GM12878 (cell line): ENCODE measurements around the gene GLTP. TPM values are rescaled to one million over a fixed set of nuclear protein-coding genes. Genes with fewer than 3 reads are reported as not detected.

Experiments used
- ASH2L ChIP-seq: fragments of 300-600, 200-600 bp; sonication (generic); IDR thresholded peaks from 2 replicates; pipeline ENCODE4 v1.6.1; 2017; ENCODE audit warnings: low read depth, mild to moderate bottlenecking, borderline replicate concordance
- BCL11A ChIP-seq: IDR thresholded peaks from 2 replicates; pipeline ENCODE4 v1.6.1; 2011; ENCODE audit warnings: low read depth, low read length
- CREB1 ChIP-seq: IDR thresholded peaks from 2 replicates; pipeline ENCODE4 v1.6.1; 2012; ENCODE audit warnings: low read depth, mild to moderate bottlenecking, inconsistent platforms
- EGR1 ChIP-seq, 2 experiments: IDR thresholded peaks; 1 replicate in 1 of 2; 2 replicates in 1 of 2; pipeline ENCODE4 v1.6.1; 2011 to 2012; ENCODE audit warnings: low read depth in 2 of 2, low read length in 2 of 2, borderline replicate concordance in 1 of 2, mild to moderate bottlenecking in 1 of 2, moderate library complexity in 1 of 2
- EP300 ChIP-seq, 2 experiments: fragments of 150-350 bp in 1 of 2; IDR thresholded peaks; 2 replicates each; pipeline ENCODE4 v1.6.1; 2011 to 2012; ENCODE audit warnings: low read depth in 2 of 2, low read length in 2 of 2, borderline replicate concordance in 1 of 2, improper control_type of control experiment in 1 of 2, inconsistent platforms in 1 of 2; ENCODE audit not compliant: control insufficient read depth in 1 of 2
- HDGF ChIP-seq: fragments of 450-650 bp; IDR thresholded peaks from 2 replicates; pipeline ENCODE4 v1.6.1; 2016; ENCODE audit warnings: antibody characterized with exemption
- IKZF1 ChIP-seq: fragments of 450-650 bp; conservative IDR thresholded peaks from 2 replicates; pipeline ENCODE4 v1.6.1; 2017; ENCODE audit warnings: antibody characterized with exemption, mild to moderate bottlenecking
- IRF3 ChIP-seq: fragments of 450-650 bp; IDR thresholded peaks from 2 replicates; pipeline ENCODE4 v1.6.1; 2014; ENCODE audit warnings: mild to moderate bottlenecking
- LARP7 ChIP-seq: fragments of 450-650 bp; IDR thresholded peaks from 2 replicates; pipeline ENCODE4 v1.6.1; 2017; ENCODE audit warnings: mild to moderate bottlenecking
- MLLT1 ChIP-seq: fragments of 450-650 bp; IDR thresholded peaks from 2 replicates; pipeline ENCODE4 v1.6.1; 2016; ENCODE audit warnings: mild to moderate bottlenecking
- MTA3 ChIP-seq: IDR thresholded peaks from 2 replicates; pipeline ENCODE4 v1.6.1; 2012; ENCODE audit warnings: low read length, inconsistent platforms, borderline replicate concordance
- NFYB ChIP-seq: IDR thresholded peaks from 2 replicates; pipeline ENCODE4 v1.6.1; 2011; ENCODE audit warnings: low read depth, mild to moderate bottlenecking, low read length, improper control_type of control experiment, moderate library complexity; ENCODE audit not compliant: insufficient read depth
- NR2C1 ChIP-seq: fragments of 450-650 bp; IDR thresholded peaks from 2 replicates; pipeline ENCODE4 v1.6.1; 2017; ENCODE audit warnings: antibody characterized with exemption, mild to moderate bottlenecking, moderate library complexity
- NR2F1 ChIP-seq: fragments of 450-650 bp; conservative IDR thresholded peaks from 2 replicates; pipeline ENCODE4 v1.6.1; 2017; ENCODE audit warnings: mild to moderate bottlenecking
- POLR2A ChIP-seq: IDR thresholded peaks from 2 replicates; pipeline ENCODE4 v1.6.1; 2011; ENCODE audit warnings: low read depth, mild to moderate bottlenecking, low read length
- RAD21 ChIP-seq: IDR thresholded peaks from 2 replicates; pipeline ENCODE4 v1.6.1; 2011; ENCODE audit warnings: mild to moderate bottlenecking, low read depth, low read length, moderate library complexity; ENCODE audit not compliant: insufficient read depth
- RELA ChIP-seq: fragments of 450-650 bp; IDR thresholded peaks from 2 replicates; pipeline ENCODE4 v1.8.0; 2014; ENCODE audit warnings: borderline replicate concordance; ENCODE audit not compliant: partially characterized antibody
- RFX5 ChIP-seq: IDR thresholded peaks from 2 replicates; pipeline ENCODE4 v1.6.1; 2011; ENCODE audit warnings: low read depth, low read length, improper control_type of control experiment
- SP1 ChIP-seq: IDR thresholded peaks from one replicate; pipeline ENCODE4 v1.6.1; 2011; ENCODE audit warnings: low read depth, low read length
- SRF ChIP-seq, 2 experiments: IDR thresholded peaks; 2 replicates each; pipeline ENCODE4 v1.6.1; 2011; ENCODE audit warnings: low read depth in 2 of 2, low read length in 2 of 2, mild to moderate bottlenecking in 1 of 2, moderate library complexity in 1 of 2
- STAT3 ChIP-seq: IDR thresholded peaks from 2 replicates; pipeline ENCODE4 v1.6.1; 2011; ENCODE audit warnings: low read depth, low read length, improper control_type of control experiment
- TCF3 ChIP-seq: IDR thresholded peaks from 2 replicates; pipeline ENCODE4 v1.6.1; 2012; ENCODE audit warnings: low read depth, mild to moderate bottlenecking, low read length, borderline replicate concordance; ENCODE audit not compliant: insufficient read depth
- YY1 ChIP-seq: IDR thresholded peaks from 2 replicates; pipeline ENCODE4 v1.6.1; 2011; ENCODE audit warnings: low read depth, mild to moderate bottlenecking, low read length
- ZNF687 ChIP-seq: fragments of 450-650 bp; IDR thresholded peaks from 2 replicates; pipeline ENCODE4 v1.6.1; 2017; ENCODE audit warnings: mild to moderate bottlenecking, moderate library complexity
- ZZZ3 ChIP-seq: IDR thresholded peaks from 2 replicates; pipeline ENCODE4 v1.6.1; 2011; ENCODE audit warnings: low read depth; ENCODE audit not compliant: control insufficient read depth, insufficient read length
- polyA plus RNA-seq, 11 experiments: library from polyadenylated mRNA; depleted of rRNA in 4 of 11; unstranded in 6 of 11; stranded (reverse) in 5 of 11; fragments of >200 nt; fragmentation: Nextera tagmentation in 4 of 11; fragmentation: Illumina TruSeq in 1 of 11; extraction: Ambion mirVana in 4 of 11; extraction: Trizol in 1 of 11; gene quantifications; 1 replicate in 1 of 11; 2 replicates in 10 of 11; pipeline versions ENCODE4 v1.2.1 to v1.2.3, GENCODE V29; 2011 to 2016; ENCODE audit warnings: inconsistent platforms in 2 of 11, missing spikeins in 2 of 11, low read depth in 1 of 11
- total RNA-seq, 4 experiments: library from RNA; depleted of rRNA in 3 of 4; stranded (reverse); fragments of >200 nt in 3 of 4; fragmentation: Illumina TruSeq in 1 of 4; extraction: Trizol in 1 of 4; gene quantifications; 2 replicates each; pipeline versions ENCODE4 v1.2.1 to v1.2.3, GENCODE V29; 2013 to 2021

GLTP gene
- total and polyA plus RNA-seq, 10 of the 15 experiments (the other 5 are each of a cell fraction or from before 2014, with no cell fraction given), result 16.8 to 44.0 (median 25.3) TPM

- TF ChIP-seq ZNF687 (peak; percentile 63; the same call in 1 of the 2 replicates), HDGF (peak; percentile 81), BCL11A (no peak), NR2C1 (peak; percentile 67), STAT3 (no peak), IKZF1 (peak; percentile 86), RAD21 (peak; percentile 78), YY1 (peak; percentile 78), ZZZ3 (no peak), EP300 (IDR thresholded peaks at IDR 0.05; ENCODE audit: borderline replicate concordance in 1 of 2, control insufficient read depth in 1 of 2, low read depth in 2 of 2, low read length in 2 of 2) (no peak), RELA (peak; percentile 28), ASH2L (no peak), MLLT1 (peak; percentile 62), RFX5 (no peak), POLR2A (peak; percentile 75), NFYB (peak; percentile 96), SRF (IDR thresholded peaks at IDR 0.05; ENCODE audit: low read depth in 2 of 2, low read length in 2 of 2) (0 out of 4 replicates have a peak, but pooled peaks of 1 of the 2 experiments have one; percentile 12), SP1 (peak; percentile 89), TCF3 (0 out of 2 replicates have a peak, but pooled peaks have one; percentile 18), EGR1 (IDR thresholded peaks at IDR 0.05; ENCODE audit: borderline replicate concordance in 1 of 2, low read depth in 2 of 2, low read length in 2 of 2) (peak; percentile 33 to 82), LARP7 (peak; percentile 95), MTA3 (no peak), NR2F1 (peak; percentile 66), IRF3 (peak; percentile 75), CREB1 (peak; percentile 75; the same call in 1 of the 2 replicates)
Measured at GRCh38 chr12:109880043-109880931, at the start of gene GLTP (continued).
